ENCODE measurements around the gene MBD6. TPM values are rescaled to one million over a fixed set of nuclear protein-coding genes. Genes with fewer than 3 reads are reported as not detected.

Gene MBD6
- total RNA-seq (2014; rRNA removed; shearing (Covaris generic)), result 1.7 and 2.1 TPM in 2 replicates

- DNase-seq (ENCODE audit: low read depth), result peak; percentile 92
Observed at GRCh38 chr12:57522011-57522886, at the start of gene MBD6. Gene MBD6, plus strand, starts transcription at chr12:57522824. Its CDS starts 1,480 bp downstream, at chr12:57524304.

- DNase-seq (ENCODE audit: low read depth), result no peak
Observed at GRCh38 chr12:57473392-57473791, 49.2 kb upstream of the MBD6 start.

GRCh38 chr12:57473886-57474285 is 48.7 kb upstream of the MBD6 start:
- no peak for DNase-seq (ENCODE audit: low read depth)

- no peak for DNase-seq (ENCODE audit: low read depth)
Observed at GRCh38 chr12:57474430-57474829, 48.2 kb upstream of the MBD6 start.

GRCh38 chr12:57474862-57475261 is 47.8 kb upstream of the MBD6 start:
- no peak for DNase-seq (ENCODE audit: low read depth)

- DNase-seq (ENCODE audit: low read depth), result no peak
Observed at GRCh38 chr12:57475271-57476161, 47.1 kb upstream of the MBD6 start.

- DNase-seq (ENCODE audit: low read depth), result no peak
Observed at GRCh38 chr12:57476162-57476992, 46.2 kb upstream of the MBD6 start.

GRCh38 chr12:57476993-57477709 is 45.5 kb upstream of the MBD6 start:
- no peak for DNase-seq (ENCODE audit: low read depth)

GRCh38 chr12:57477710-57478681 is 44.6 kb upstream of the MBD6 start:
- no peak for DNase-seq (ENCODE audit: low read depth)

GRCh38 chr12:57479043-57479375 is 43.6 kb upstream of the MBD6 start:
- no peak for DNase-seq (ENCODE audit: low read depth)

GRCh38 chr12:57479376-57480115 is 43.1 kb upstream of the MBD6 start, which contains the start of gene ARHGAP9:
Gene ARHGAP9, minus strand, starts transcription at chr12:57479866. Its CDS starts 460 bp downstream, at chr12:57479406.
- no peak for DNase-seq (ENCODE audit: low read depth)

- DNase-seq (ENCODE audit: low read depth), result no peak
Observed at GRCh38 chr12:57481671-57482070, 41.0 kb upstream of the MBD6 start.

GRCh38 chr12:57483466-57483865 is 39.2 kb upstream of the MBD6 start:
- no peak for DNase-seq (ENCODE audit: low read depth)

GRCh38 chr12:57485695-57486094 is 36.9 kb upstream of the MBD6 start:
- no peak for DNase-seq (ENCODE audit: low read depth)

- peak; percentile 14 for DNase-seq (ENCODE audit: low read depth)
Observed at GRCh38 chr12:57487055-57487596, 35.5 kb upstream of the MBD6 start.

GRCh38 chr12:57487597-57488401 is 34.8 kb upstream of the MBD6 start, which contains the start of gene MARS1:
Gene MARS1, plus strand, starts transcription at chr12:57488068. Its CDS starts 23 bp downstream, at chr12:57488091.
- DNase-seq (ENCODE audit: low read depth), result peak; percentile 95

- no peak for DNase-seq (ENCODE audit: low read depth)
Observed at GRCh38 chr12:57488402-57489156, 34.0 kb upstream of the MBD6 start.

All from RPMI7951 (cell line).